ENCODE data around the gene PLA2G1B.

DNA sequence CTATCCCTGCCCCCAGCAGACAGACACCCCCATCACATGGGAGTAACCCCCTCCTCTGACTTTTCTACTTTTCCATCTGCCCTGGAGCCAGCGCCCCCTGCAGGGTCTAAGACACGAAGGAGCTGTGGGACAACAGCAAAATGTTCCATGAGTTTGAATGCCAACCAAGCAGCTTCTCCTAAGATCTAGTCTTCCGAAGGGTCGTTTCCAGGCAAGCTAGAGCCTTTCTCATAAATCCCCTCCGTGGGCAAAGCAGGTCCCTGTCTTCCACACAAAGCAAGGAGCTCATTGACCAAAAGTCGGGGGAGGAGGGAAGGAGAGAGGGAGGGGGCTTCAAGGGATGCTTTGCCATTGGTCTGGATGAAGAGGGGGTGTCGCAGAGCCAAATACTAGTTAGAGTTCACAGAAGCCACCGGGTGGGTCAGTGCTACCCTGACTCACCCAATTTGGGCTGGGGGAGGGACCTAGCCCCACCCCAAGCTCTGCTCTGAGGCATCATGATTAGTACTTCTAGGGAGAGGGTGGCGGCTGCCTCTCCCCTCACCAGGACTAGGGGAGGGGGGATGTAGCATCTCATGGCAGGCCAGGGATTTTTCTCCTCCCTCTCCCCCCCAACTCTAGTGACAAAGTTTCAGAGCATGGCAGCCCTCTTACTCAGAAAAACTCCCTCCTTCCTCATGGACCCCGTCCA, 39.8 kb upstream of the PLA2G1B start:
- no peak for TF ChIP-seq CTCF (IDR thresholded peaks at IDR 0.05; ENCODE audit: low read depth, low read length, missing input control)
- no peak for TF ChIP-seq RAD21 (IDR thresholded peaks at IDR 0.05)
- TF ChIP-seq, protein P1, sequence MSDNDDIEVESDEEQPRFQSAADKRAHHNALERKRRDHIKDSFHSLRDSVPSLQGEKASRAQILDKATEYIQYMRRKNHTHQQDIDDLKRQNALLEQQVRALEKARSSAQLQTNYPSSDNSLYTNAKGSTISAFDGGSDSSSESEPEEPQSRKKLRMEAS (IDR thresholded peaks at IDR 0.05), result no peak
- no peak for TF ChIP-seq TAF1 (conservative IDR thresholded peaks at IDR 0.05)
- TF ChIP-seq, protein P2, sequence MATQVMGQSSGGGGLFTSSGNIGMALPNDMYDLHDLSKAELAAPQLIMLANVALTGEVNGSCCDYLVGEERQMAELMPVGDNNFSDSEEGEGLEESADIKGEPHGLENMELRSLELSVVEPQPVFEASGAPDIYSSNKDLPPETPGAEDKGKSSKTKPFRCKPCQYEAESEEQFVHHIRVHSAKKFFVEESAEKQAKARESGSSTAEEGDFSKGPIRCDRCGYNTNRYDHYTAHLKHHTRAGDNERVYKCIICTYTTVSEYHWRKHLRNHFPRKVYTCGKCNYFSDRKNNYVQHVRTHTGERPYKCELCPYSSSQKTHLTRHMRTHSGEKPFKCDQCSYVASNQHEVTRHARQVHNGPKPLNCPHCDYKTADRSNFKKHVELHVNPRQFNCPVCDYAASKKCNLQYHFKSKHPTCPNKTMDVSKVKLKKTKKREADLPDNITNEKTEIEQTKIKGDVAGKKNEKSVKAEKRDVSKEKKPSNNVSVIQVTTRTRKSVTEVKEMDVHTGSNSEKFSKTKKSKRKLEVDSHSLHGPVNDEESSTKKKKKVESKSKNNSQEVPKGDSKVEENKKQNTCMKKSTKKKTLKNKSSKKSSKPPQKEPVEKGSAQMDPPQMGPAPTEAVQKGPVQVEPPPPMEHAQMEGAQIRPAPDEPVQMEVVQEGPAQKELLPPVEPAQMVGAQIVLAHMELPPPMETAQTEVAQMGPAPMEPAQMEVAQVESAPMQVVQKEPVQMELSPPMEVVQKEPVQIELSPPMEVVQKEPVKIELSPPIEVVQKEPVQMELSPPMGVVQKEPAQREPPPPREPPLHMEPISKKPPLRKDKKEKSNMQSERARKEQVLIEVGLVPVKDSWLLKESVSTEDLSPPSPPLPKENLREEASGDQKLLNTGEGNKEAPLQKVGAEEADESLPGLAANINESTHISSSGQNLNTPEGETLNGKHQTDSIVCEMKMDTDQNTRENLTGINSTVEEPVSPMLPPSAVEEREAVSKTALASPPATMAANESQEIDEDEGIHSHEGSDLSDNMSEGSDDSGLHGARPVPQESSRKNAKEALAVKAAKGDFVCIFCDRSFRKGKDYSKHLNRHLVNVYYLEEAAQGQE (IDR thresholded peaks at IDR 0.05), result no peak
- TF ChIP-seq SP1 (IDR thresholded peaks at IDR 0.05), result no peak
